ENCODE results near the gene ERP27. TPM values are rescaled to one million over a fixed set of nuclear protein-coding genes. Genes with fewer than 3 reads are reported as not detected.
A peak's percentile ranks its signal among the peaks of the same experiment; 100 is the strongest.

Gene ERP27
- total RNA-seq, result 100 to 1,000 TPM in 1 of 2 donors, 10 to 100 TPM in 1; 79.1 to 131 TPM

- WGBS, 2 donors, result 17 to 25% methylated on average over 3 of the region's 3 CpGs
- Histone ChIP-seq H3K9me3 (no peaks in the 10 kb centered on the region), H3K27me3 (no peaks in the 10 kb centered on the region), H3K4me1 (peaks cover 55% of the 10 kb centered on the region), H3K4me3 (peak within 1 kb of the TSS in 1 of 2 donors; percentile 15), H3K36me3 (replicated peaks in 1 of 2; ENCODE audit: insufficient read depth in 1 of 2, low read depth in 2 of 2) (no peaks in the 10 kb centered on the region), H3K27ac (peak within 1 kb of the TSS; percentile 73 to 85 (median 78))
- intact Hi-C loops (cut with DNase I), result no loop called here
- peak; percentile 90 to 94 (median 92) for DNase-seq
- peak; percentile 94 for ATAC-seq
- TF ChIP-seq CTCF (IDR thresholded peaks at IDR 0.05) (no peak), POLR2A (IDR thresholded peaks at IDR 0.05) (peak in 2 of 3 donors; percentile 80 to 87)
These were observed at the start of gene ERP27 for GRCh38 chr12:14938301-14938700. ERP27 (minus strand) TSS chr12:14938537; CDS start chr12:14938508, 29 bp downstream.

GRCh38 chr12:14988035-14988434 lies 49.7 kb upstream of the ERP27 start:
- DNase-seq, result no peak
- ATAC-seq, result no peak
- H3K9me3 ChIP-seq, result no peaks in the 10 kb centered on the region
- H3K4me3 ChIP-seq, result no peak overlapping the region
- intact Hi-C loops (cut with DNase I), result no loop called here
- no peaks in the 10 kb centered on the region for H3K36me3 ChIP-seq (replicated peaks in 1 of 2; ENCODE audit: insufficient read depth in 1 of 2, low read depth in 2 of 2)
- H3K27ac ChIP-seq, result no peak overlapping the region
- TF ChIP-seq CTCF (IDR thresholded peaks at IDR 0.05) (no peak), POLR2A (IDR thresholded peaks at IDR 0.05) (no peak)
- H3K4me1 ChIP-seq, result no peaks in the 10 kb centered on the region
- WGBS, 2 donors, result 81 to 85% methylated on average over 3 of the region's 3 CpGs
- H3K27me3 ChIP-seq, result no peaks in the 10 kb centered on the region

- no peak for TF ChIP-seq POLR2A (IDR thresholded peaks at IDR 0.05)
- peak in 5 of 7 experiments; percentile 8 to 59 (median 52) for TF ChIP-seq CTCF (IDR thresholded peaks at IDR 0.05)
- no peaks in the 10 kb centered on the region for H3K36me3 ChIP-seq (replicated peaks in 1 of 2; ENCODE audit: insufficient read depth in 1 of 2, low read depth in 2 of 2)
- no peak overlapping the region for H3K27ac ChIP-seq
- no peaks in the 10 kb centered on the region for H3K4me1 ChIP-seq
- ATAC-seq (no peak), DNase-seq (no peak)
- no peak overlapping the region for H3K4me3 ChIP-seq
- WGBS, 2 donors, result 41 to 45% methylated on average over 4 of the region's 4 CpGs
- H3K9me3 ChIP-seq, result no peaks in the 10 kb centered on the region
- no peaks in the 10 kb centered on the region for H3K27me3 ChIP-seq
- intact Hi-C loops (cut with DNase I), result no loop called here
These were observed 48.1 kb upstream of the ERP27 start for GRCh38 chr12:14986449-14986848.

GRCh38 chr12:14984766-14985285 lies 46.5 kb upstream of the ERP27 start:
- ATAC-seq, result no peak
- no peaks in the 10 kb centered on the region for H3K27me3 ChIP-seq
- H3K4me3 ChIP-seq, result no peak overlapping the region
- H3K27ac ChIP-seq, result no peak overlapping the region
- WGBS, 2 donors, result 68 to 88% methylated on average over 1 of the region's 1 CpG
- intact Hi-C loops (cut with DNase I), result no loop called here
- no peaks in the 10 kb centered on the region for H3K36me3 ChIP-seq (replicated peaks in 1 of 2; ENCODE audit: insufficient read depth in 1 of 2, low read depth in 2 of 2)
- H3K9me3 ChIP-seq, result no peaks in the 10 kb centered on the region
- no peak for TF ChIP-seq POLR2A (IDR thresholded peaks at IDR 0.05)
- TF ChIP-seq CTCF (IDR thresholded peaks at IDR 0.05), result no peak
- no peak for DNase-seq
- H3K4me1 ChIP-seq, result no peaks in the 10 kb centered on the region

GRCh38 chr12:14984036-14984435 lies 45.7 kb upstream of the ERP27 start:
- Histone ChIP-seq H3K4me3 (no peak overlapping the region), H3K4me1 (no peaks in the 10 kb centered on the region), H3K9me3 (no peaks in the 10 kb centered on the region), H3K27ac (no peak overlapping the region), H3K36me3 (replicated peaks in 1 of 2; ENCODE audit: insufficient read depth in 1 of 2, low read depth in 2 of 2) (no peaks in the 10 kb centered on the region), H3K27me3 (no peaks in the 10 kb centered on the region)
- 39 to 45% methylated on average over 1 of the region's 1 CpG for WGBS, 2 donors
- intact Hi-C loops (cut with DNase I), result no loop called here
- TF ChIP-seq POLR2A (IDR thresholded peaks at IDR 0.05), result no peak
- TF ChIP-seq CTCF (IDR thresholded peaks at IDR 0.05), result no peak
- ATAC-seq, result no peak
- DNase-seq, result no peak

Measured in body of pancreas (tissue), 4 donors.